Amniotic stem cell (primary cell): ENCODE results near the gene CORO2A.

ENCODE experiments used
- DNase-seq: peaks from one replicate; lab custom pipeline; 2025; lab: John Stamatoyannopoulos, UW

The CORO2A gene

GRCh38 chr9:98168941-98169488 is 23.4 kb downstream of the CORO2A start:
- no peak for DNase-seq

- no peak for DNase-seq
These were observed 24.2 kb downstream of the CORO2A start for GRCh38 chr9:98168153-98168780.

GRCh38 chr9:98164912-98165311 is 27.5 kb downstream of the CORO2A start:
- no peak for DNase-seq

GRCh38 chr9:98162613-98163012 is 29.8 kb downstream of the CORO2A start:
- no peak for DNase-seq

- DNase-seq = no peak
These were observed 30.6 kb downstream of the CORO2A start for GRCh38 chr9:98161851-98162250.

GRCh38 chr9:98159790-98160189 is 32.6 kb downstream of the CORO2A start:
- DNase-seq = no peak

- no peak for DNase-seq
These were observed 33.1 kb downstream of the CORO2A start for GRCh38 chr9:98159301-98159700.

GRCh38 chr9:98158071-98158831 is 34.2 kb downstream of the CORO2A start:
- DNase-seq = no peak

GRCh38 chr9:98157372-98157771 is 35.1 kb downstream of the CORO2A start:
- no peak for DNase-seq

- no peak for DNase-seq
These were observed 37.8 kb downstream of the CORO2A start for GRCh38 chr9:98154678-98155077.

- no peak for DNase-seq
These were observed 39.9 kb downstream of the CORO2A start for GRCh38 chr9:98152526-98152925.

GRCh38 chr9:98150721-98151120 is 41.7 kb downstream of the CORO2A start:
- DNase-seq = no peak

- DNase-seq = no peak
These were observed 42.3 kb downstream of the CORO2A start for GRCh38 chr9:98150164-98150563.

GRCh38 chr9:98149422-98149821 is 43.0 kb downstream of the CORO2A start:
- no peak for DNase-seq

GRCh38 chr9:98148486-98148885 is 44.0 kb downstream of the CORO2A start:
- no peak for DNase-seq

- no peak for DNase-seq
These were observed 44.9 kb downstream of the CORO2A start for GRCh38 chr9:98147582-98147981.

GRCh38 chr9:98146101-98146991 is 46.1 kb downstream of the CORO2A start:
- DNase-seq = no peak

GRCh38 chr9:98144631-98145030 is 47.8 kb downstream of the CORO2A start:
- no peak for DNase-seq

GRCh38 chr9:98144076-98144475 is 48.4 kb downstream of the CORO2A start:
- no peak for DNase-seq

GRCh38 chr9:98142925-98143481 is 49.4 kb downstream of the CORO2A start:
- no peak for DNase-seq

GRCh38 chr9:98142182-98142907 is 50.1 kb downstream of the CORO2A start:
- DNase-seq = no peak
